IPS DF 4.7 (cell line): ENCODE results near the gene TSPAN18.
"Not testable (repeated sequence)": the region's sequence is repeated elsewhere in the genome, so short reads cannot be mapped to it uniquely, and the experiment has no call there.

Source experiments
- DNase-seq: peaks from one replicate; pipeline ENCODE4 v3.0.0-alpha.2; 2013; ENCODE audit warnings: low spot score; ENCODE audit errors: extremely low read depth

The TSPAN18 gene

GRCh38 chr11:44868021-44868420, 141.3 kb downstream of the TSPAN18 start:
- no peak for DNase-seq

- no peak for DNase-seq
These were observed 142.0 kb downstream of the TSPAN18 start for GRCh38 chr11:44868455-44869421.

- DNase-seq = no peak
These were observed 143.4 kb downstream of the TSPAN18 start for GRCh38 chr11:44870181-44870580.

- no peak for DNase-seq
These were observed 143.9 kb downstream of the TSPAN18 start for GRCh38 chr11:44870615-44871176.

GRCh38 chr11:44871682-44872081, 144.9 kb downstream of the TSPAN18 start:
- not testable (repeated sequence) for DNase-seq

- DNase-seq = no peak
These were observed 145.8 kb downstream of the TSPAN18 start for GRCh38 chr11:44872556-44872955.

- no peak for DNase-seq
These were observed 146.8 kb downstream of the TSPAN18 start for GRCh38 chr11:44873537-44873936.

- DNase-seq = no peak
These were observed 147.5 kb downstream of the TSPAN18 start for GRCh38 chr11:44874284-44874683.

- no peak for DNase-seq
These were observed 148.3 kb downstream of the TSPAN18 start for GRCh38 chr11:44875037-44875436.

GRCh38 chr11:44876194-44876723, 149.5 kb downstream of the TSPAN18 start:
- no peak for DNase-seq

- no peak for DNase-seq
These were observed 150.1 kb downstream of the TSPAN18 start for GRCh38 chr11:44876906-44877305.

- no peak for DNase-seq
These were observed 151.1 kb downstream of the TSPAN18 start for GRCh38 chr11:44877571-44878497.

- DNase-seq = no peak
These were observed 151.9 kb downstream of the TSPAN18 start for GRCh38 chr11:44878711-44879110.

GRCh38 chr11:44879432-44879831, 152.7 kb downstream of the TSPAN18 start:
- no peak for DNase-seq

GRCh38 chr11:44880511-44880910, 153.7 kb downstream of the TSPAN18 start:
- no peak for DNase-seq

- DNase-seq = no peak
These were observed 154.2 kb downstream of the TSPAN18 start for GRCh38 chr11:44880953-44881352.

- no peak for DNase-seq
These were observed 156.5 kb downstream of the TSPAN18 start for GRCh38 chr11:44883277-44883676.

- no peak for DNase-seq
These were observed 157.3 kb downstream of the TSPAN18 start for GRCh38 chr11:44884056-44884455.

GRCh38 chr11:44885065-44885810, 158.5 kb downstream of the TSPAN18 start:
- no peak for DNase-seq

- no peak for DNase-seq
These were observed 159.4 kb downstream of the TSPAN18 start for GRCh38 chr11:44885919-44886789.
